Measurements from ENCODE around the gene SNAP29. TPM values are rescaled to one million over a fixed set of nuclear protein-coding genes. Genes with fewer than 3 reads are reported as not detected.

SNAP29 gene
- total RNA-seq (2012; rRNA removed), result 8.3 and 9.4 TPM in 2 replicates

DNA sequence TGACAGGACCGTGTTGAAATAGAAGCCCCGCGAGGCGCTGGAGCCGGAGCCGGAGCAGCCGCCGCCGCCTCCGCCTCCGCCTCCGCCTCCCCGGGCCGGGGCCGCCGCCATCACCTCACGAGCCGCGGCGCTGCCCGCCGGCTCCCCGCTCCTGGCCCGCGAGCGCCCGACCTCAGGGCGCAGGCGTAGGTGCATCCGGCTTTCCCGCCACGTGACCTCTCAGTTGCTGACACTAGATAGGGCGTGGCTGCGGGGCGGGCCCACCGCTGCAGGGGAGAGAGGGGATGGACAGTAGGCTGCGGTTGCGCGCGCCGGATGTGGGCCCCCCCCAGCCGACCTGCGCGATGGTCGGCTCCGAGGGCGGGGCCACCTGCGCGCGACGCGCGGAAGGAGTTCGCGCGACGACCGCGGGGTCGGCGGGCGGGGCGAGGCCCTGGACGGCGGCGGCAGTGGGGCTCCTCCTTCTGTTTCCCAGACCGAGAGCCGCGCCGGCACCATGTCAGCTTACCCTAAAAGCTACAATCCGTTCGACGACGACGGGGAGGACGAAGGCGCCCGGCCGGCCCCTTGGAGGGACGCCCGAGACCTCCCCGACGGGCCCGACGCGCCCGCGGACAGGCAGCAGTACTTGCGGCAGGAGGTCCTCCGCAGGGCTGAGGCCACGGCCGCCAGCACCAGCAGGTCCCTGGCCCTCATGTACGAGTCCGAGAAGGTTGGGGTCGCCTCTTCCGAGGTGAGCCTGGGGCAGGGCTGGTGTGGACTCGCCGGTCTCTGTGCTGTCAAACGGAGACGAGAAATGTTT, at the start of gene SNAP29, which contains the start of gene PI4KA:
TSS of gene SNAP29 (plus strand) at position 393 of the 802 bp plus-strand sequence. CDS start at position 497, 104 bp downstream.
TSS of gene PI4KA (minus strand) at position 197 of the 802 bp plus-strand sequence. CDS start at position 111, 86 bp downstream.
- peak within 1 kb of the TSS; percentile 89 for H3K9ac ChIP-seq (ENCODE audit: low read depth, low read length)
- peak within 1 kb of the TSS; percentile 94 for H3K4me2 ChIP-seq (ENCODE audit: low read length)
- peaks cover 5% of the 10 kb centered on the region for H3K36me3 ChIP-seq (ENCODE audit: insufficient read depth, low read length)
- H3K4me3 ChIP-seq (ENCODE audit: low read length), result peak within 1 kb of the TSS; percentile 85
- no peaks in the 10 kb centered on the region for H3K9me3 ChIP-seq (replicated peaks; ENCODE audit: low read length)
- no peaks in the 10 kb centered on the region for H3K27me3 ChIP-seq (ENCODE audit: control insufficient read depth, insufficient read depth, low read length)
- H3K4me1 ChIP-seq (ENCODE audit: control insufficient read depth, insufficient read depth, low read length), result peaks cover 26% of the 10 kb centered on the region

- Histone ChIP-seq H3K4me1 (ENCODE audit: control insufficient read depth, insufficient read depth, low read length) (peaks cover 22% of the 10 kb centered on the region), H3K9me3 (replicated peaks; ENCODE audit: low read length) (no peaks in the 10 kb centered on the region), H3K9ac (ENCODE audit: low read depth, low read length) (no peak overlapping the region), H3K27me3 (ENCODE audit: control insufficient read depth, insufficient read depth, low read length) (no peaks in the 10 kb centered on the region), H3K4me2 (ENCODE audit: low read length) (no peak overlapping the region), H3K36me3 (ENCODE audit: insufficient read depth, low read length) (peaks cover 41% of the 10 kb centered on the region), H3K4me3 (ENCODE audit: low read length) (no peak overlapping the region)
Observed at GRCh38 chr22:20809538-20810185, 49.1 kb upstream of the SNAP29 start.

- no peak overlapping the region for H3K4me3 ChIP-seq (ENCODE audit: low read length)
- no peak overlapping the region for H3K4me2 ChIP-seq (ENCODE audit: low read length)
- H3K9me3 ChIP-seq (replicated peaks; ENCODE audit: low read length), result no peaks in the 10 kb centered on the region
- no peak overlapping the region for H3K9ac ChIP-seq (ENCODE audit: low read depth, low read length)
- no peaks in the 10 kb centered on the region for H3K27me3 ChIP-seq (ENCODE audit: control insufficient read depth, insufficient read depth, low read length)
- H3K4me1 ChIP-seq (ENCODE audit: control insufficient read depth, insufficient read depth, low read length), result peaks cover 22% of the 10 kb centered on the region
- H3K36me3 ChIP-seq (ENCODE audit: insufficient read depth, low read length), result peaks cover 37% of the 10 kb centered on the region
Observed at GRCh38 chr22:20810645-20811044, 48.2 kb upstream of the SNAP29 start.

GRCh38 chr22:20811171-20811570, 47.6 kb upstream of the SNAP29 start:
- no peak overlapping the region for H3K4me2 ChIP-seq (ENCODE audit: low read length)
- no peaks in the 10 kb centered on the region for H3K9me3 ChIP-seq (replicated peaks; ENCODE audit: low read length)
- peaks cover 17% of the 10 kb centered on the region for H3K4me1 ChIP-seq (ENCODE audit: control insufficient read depth, insufficient read depth, low read length)
- no peak overlapping the region for H3K9ac ChIP-seq (ENCODE audit: low read depth, low read length)
- H3K36me3 ChIP-seq (ENCODE audit: insufficient read depth, low read length), result peaks cover 40% of the 10 kb centered on the region
- H3K27me3 ChIP-seq (ENCODE audit: control insufficient read depth, insufficient read depth, low read length), result no peaks in the 10 kb centered on the region
- no peak overlapping the region for H3K4me3 ChIP-seq (ENCODE audit: low read length)

- Histone ChIP-seq H3K4me1 (ENCODE audit: control insufficient read depth, insufficient read depth, low read length) (peaks cover 8% of the 10 kb centered on the region), H3K27me3 (ENCODE audit: control insufficient read depth, insufficient read depth, low read length) (no peaks in the 10 kb centered on the region), H3K4me2 (ENCODE audit: low read length) (no peak overlapping the region), H3K36me3 (ENCODE audit: insufficient read depth, low read length) (peaks cover 43% of the 10 kb centered on the region), H3K9ac (ENCODE audit: low read depth, low read length) (no peak overlapping the region), H3K9me3 (replicated peaks; ENCODE audit: low read length) (no peaks in the 10 kb centered on the region), H3K4me3 (ENCODE audit: low read length) (no peak overlapping the region)
Observed at GRCh38 chr22:20811971-20812660, 46.7 kb upstream of the SNAP29 start.

- H3K4me1 ChIP-seq (ENCODE audit: control insufficient read depth, insufficient read depth, low read length), result no peaks in the 10 kb centered on the region
- no peaks in the 10 kb centered on the region for H3K27me3 ChIP-seq (ENCODE audit: control insufficient read depth, insufficient read depth, low read length)
- H3K36me3 ChIP-seq (ENCODE audit: insufficient read depth, low read length), result peaks cover 47% of the 10 kb centered on the region
- H3K9ac ChIP-seq (ENCODE audit: low read depth, low read length), result no peak overlapping the region
- no peaks in the 10 kb centered on the region for H3K9me3 ChIP-seq (replicated peaks; ENCODE audit: low read length)
- no peak overlapping the region for H3K4me2 ChIP-seq (ENCODE audit: low read length)
- no peak overlapping the region for H3K4me3 ChIP-seq (ENCODE audit: low read length)
Observed at GRCh38 chr22:20813056-20813455, 45.8 kb upstream of the SNAP29 start.

- H3K27me3 ChIP-seq (ENCODE audit: control insufficient read depth, insufficient read depth, low read length), result no peaks in the 10 kb centered on the region
- peaks cover 46% of the 10 kb centered on the region for H3K36me3 ChIP-seq (ENCODE audit: insufficient read depth, low read length)
- no peak overlapping the region for H3K4me3 ChIP-seq (ENCODE audit: low read length)
- H3K4me1 ChIP-seq (ENCODE audit: control insufficient read depth, insufficient read depth, low read length), result no peaks in the 10 kb centered on the region
- H3K9me3 ChIP-seq (replicated peaks; ENCODE audit: low read length), result no peaks in the 10 kb centered on the region
- H3K4me2 ChIP-seq (ENCODE audit: low read length), result no peak overlapping the region
- H3K9ac ChIP-seq (ENCODE audit: low read depth, low read length), result no peak overlapping the region
Observed at GRCh38 chr22:20814221-20814808, 44.5 kb upstream of the SNAP29 start.

- no peak overlapping the region for H3K9ac ChIP-seq (ENCODE audit: low read depth, low read length)
- H3K27me3 ChIP-seq (ENCODE audit: control insufficient read depth, insufficient read depth, low read length), result no peaks in the 10 kb centered on the region
- no peak overlapping the region for H3K4me3 ChIP-seq (ENCODE audit: low read length)
- no peaks in the 10 kb centered on the region for H3K4me1 ChIP-seq (ENCODE audit: control insufficient read depth, insufficient read depth, low read length)
- peaks cover 43% of the 10 kb centered on the region for H3K36me3 ChIP-seq (ENCODE audit: insufficient read depth, low read length)
- no peak overlapping the region for H3K4me2 ChIP-seq (ENCODE audit: low read length)
- no peaks in the 10 kb centered on the region for H3K9me3 ChIP-seq (replicated peaks; ENCODE audit: low read length)
Observed at GRCh38 chr22:20815477-20816050, 43.2 kb upstream of the SNAP29 start.

- H3K9me3 ChIP-seq (replicated peaks; ENCODE audit: low read length), result no peaks in the 10 kb centered on the region
- H3K4me2 ChIP-seq (ENCODE audit: low read length), result no peak overlapping the region
- H3K4me1 ChIP-seq (ENCODE audit: control insufficient read depth, insufficient read depth, low read length), result no peaks in the 10 kb centered on the region
- H3K9ac ChIP-seq (ENCODE audit: low read depth, low read length), result no peak overlapping the region
- H3K36me3 ChIP-seq (ENCODE audit: insufficient read depth, low read length), result peaks cover 39% of the 10 kb centered on the region
- no peak overlapping the region for H3K4me3 ChIP-seq (ENCODE audit: low read length)
- H3K27me3 ChIP-seq (ENCODE audit: control insufficient read depth, insufficient read depth, low read length), result no peaks in the 10 kb centered on the region
Observed at GRCh38 chr22:20816559-20816958, 42.2 kb upstream of the SNAP29 start.

- Histone ChIP-seq H3K9ac (ENCODE audit: low read depth, low read length) (no peak overlapping the region), H3K27me3 (ENCODE audit: control insufficient read depth, insufficient read depth, low read length) (no peaks in the 10 kb centered on the region), H3K36me3 (ENCODE audit: insufficient read depth, low read length) (peaks cover 40% of the 10 kb centered on the region), H3K4me3 (ENCODE audit: low read length) (no peak overlapping the region), H3K9me3 (replicated peaks; ENCODE audit: low read length) (no peaks in the 10 kb centered on the region), H3K4me1 (ENCODE audit: control insufficient read depth, insufficient read depth, low read length) (no peaks in the 10 kb centered on the region), H3K4me2 (ENCODE audit: low read length) (no peak overlapping the region)
Observed at GRCh38 chr22:20818471-20818870, 40.3 kb upstream of the SNAP29 start.

DNA sequence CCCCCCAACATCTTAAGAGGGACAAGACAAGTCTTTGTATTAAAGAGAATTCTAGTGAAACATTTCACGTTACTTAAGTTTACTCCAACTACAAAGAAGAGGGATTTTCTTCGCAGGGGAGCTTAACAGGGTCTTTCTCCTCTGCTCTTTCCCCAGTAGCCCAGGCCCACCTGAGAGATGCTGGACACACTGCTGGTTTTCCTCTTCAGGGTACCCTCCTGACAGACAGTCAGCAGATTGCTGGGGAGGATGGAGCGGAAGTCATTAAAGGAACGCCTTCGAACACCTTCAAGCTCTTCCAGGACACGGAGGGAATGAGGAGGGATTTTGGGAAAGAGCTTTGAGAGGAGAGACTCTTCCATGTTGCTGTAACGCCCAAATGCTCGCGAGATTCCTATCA, 39.3 kb upstream of the SNAP29 start:
- H3K4me3 ChIP-seq (ENCODE audit: low read length), result no peak overlapping the region
- H3K27me3 ChIP-seq (ENCODE audit: control insufficient read depth, insufficient read depth, low read length), result no peaks in the 10 kb centered on the region
- no peaks in the 10 kb centered on the region for H3K4me1 ChIP-seq (ENCODE audit: control insufficient read depth, insufficient read depth, low read length)
- no peaks in the 10 kb centered on the region for H3K9me3 ChIP-seq (replicated peaks; ENCODE audit: low read length)
- H3K9ac ChIP-seq (ENCODE audit: low read depth, low read length), result no peak overlapping the region
- peaks cover 41% of the 10 kb centered on the region for H3K36me3 ChIP-seq (ENCODE audit: insufficient read depth, low read length)
- H3K4me2 ChIP-seq (ENCODE audit: low read length), result no peak overlapping the region

All from skeletal muscle satellite cell (primary cell).